Rectal smooth muscle tissue (tissue), 1 donor: ENCODE data around the gene CCKAR.

Source experiments
- H3K27ac ChIP-seq: one replicate; pipeline ENCODE4 v1.7.0; 2013; ENCODE audit warnings: low read depth, low read length, inconsistent platforms
- H3K27me3 ChIP-seq: one replicate; pipeline ENCODE4 v1.7.0; 2013; ENCODE audit warnings: low read length; ENCODE audit not compliant: control insufficient read depth, insufficient read depth
- H3K36me3 ChIP-seq: one replicate; pipeline ENCODE4 v1.7.0; 2013; ENCODE audit warnings: low read length; ENCODE audit not compliant: control insufficient read depth, insufficient read depth
- H3K4me1 ChIP-seq: one replicate; pipeline ENCODE4 v1.7.0; 2013; ENCODE audit warnings: low read length; ENCODE audit not compliant: control insufficient read depth, insufficient read depth
- H3K4me3 ChIP-seq: one replicate; pipeline ENCODE4 v1.7.0; 2013; ENCODE audit warnings: low read length
- H3K9ac ChIP-seq: one replicate; pipeline ENCODE4 v1.7.0; 2013; ENCODE audit warnings: low read length

The CCKAR gene

DNA sequence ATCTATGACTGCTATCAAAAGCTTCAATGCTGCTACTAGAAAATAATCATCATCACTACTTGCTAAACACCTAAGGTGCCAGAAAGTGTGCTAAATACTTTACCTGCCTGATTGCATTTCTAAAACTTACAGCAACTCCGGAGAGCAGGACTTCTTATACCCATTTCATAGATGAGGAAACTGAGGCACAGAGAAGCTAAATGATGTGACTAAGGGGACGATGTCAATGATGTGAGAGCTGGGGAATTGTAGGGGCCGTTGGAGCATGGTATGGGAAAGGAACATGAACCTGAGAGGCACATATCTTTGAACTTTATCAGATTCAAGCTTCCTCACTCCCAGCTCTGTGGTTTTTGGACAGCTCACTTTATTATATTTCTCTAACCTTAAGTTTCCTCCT, 38.7 kb downstream of the CCKAR start:
- Histone ChIP-seq H3K36me3 (no peaks in the 10 kb centered on the region), H3K27ac (no peak overlapping the region), H3K4me1 (peaks cover 8% of the 10 kb centered on the region), H3K4me3 (no peak overlapping the region), H3K27me3 (no peaks in the 10 kb centered on the region), H3K9ac (no peak overlapping the region)

DNA sequence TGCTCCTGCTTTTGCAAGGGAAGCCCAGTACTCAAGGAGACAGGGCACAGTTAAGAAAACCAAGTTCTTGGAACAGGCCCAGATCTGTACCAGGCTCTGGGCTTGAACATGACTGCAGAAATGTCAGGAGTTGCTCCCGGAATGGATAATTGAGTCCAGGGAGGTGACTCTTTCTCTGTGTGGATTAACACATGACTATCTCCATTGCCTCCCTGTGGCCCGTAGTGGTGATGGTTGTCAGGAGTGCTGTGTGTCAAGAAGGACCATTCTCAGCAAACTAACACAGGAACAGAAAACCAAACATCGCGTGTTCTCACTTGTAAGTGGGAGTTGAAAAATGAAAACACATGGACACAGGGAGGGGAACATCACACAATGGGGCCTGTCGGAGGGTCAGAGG, 39.9 kb downstream of the CCKAR start:
- no peaks in the 10 kb centered on the region for H3K36me3 ChIP-seq
- H3K4me3 ChIP-seq: no peak overlapping the region
- H3K27me3 ChIP-seq: no peaks in the 10 kb centered on the region
- peaks cover 8% of the 10 kb centered on the region for H3K4me1 ChIP-seq
- H3K9ac ChIP-seq: no peak overlapping the region
- H3K27ac ChIP-seq: no peak overlapping the region

DNA sequence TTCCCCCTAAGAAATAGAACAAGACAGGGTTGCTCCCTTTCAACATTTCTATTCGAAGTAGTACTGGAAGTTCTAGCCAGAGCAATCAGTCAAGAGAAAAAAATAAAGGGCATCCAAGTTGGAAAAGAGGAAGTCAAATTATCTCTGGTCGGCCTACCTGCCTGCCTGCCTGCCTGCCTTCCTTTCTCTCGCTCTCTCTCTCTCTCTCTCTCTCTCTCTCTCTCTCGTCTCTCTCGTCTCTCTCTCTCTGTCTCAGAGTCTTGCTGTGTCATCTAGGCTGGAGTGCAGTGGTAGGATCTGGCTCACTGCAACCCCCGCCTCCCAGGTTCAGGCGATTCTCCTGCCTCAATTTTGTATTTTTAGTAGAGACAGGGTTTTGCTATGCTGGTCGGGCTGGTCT, 42.9 kb downstream of the CCKAR start:
- Histone ChIP-seq H3K9ac (no peak overlapping the region), H3K27ac (no peak overlapping the region), H3K36me3 (no peaks in the 10 kb centered on the region), H3K4me3 (no peak overlapping the region), H3K27me3 (no peaks in the 10 kb centered on the region), H3K4me1 (peaks cover under 1% of the 10 kb centered on the region)

DNA sequence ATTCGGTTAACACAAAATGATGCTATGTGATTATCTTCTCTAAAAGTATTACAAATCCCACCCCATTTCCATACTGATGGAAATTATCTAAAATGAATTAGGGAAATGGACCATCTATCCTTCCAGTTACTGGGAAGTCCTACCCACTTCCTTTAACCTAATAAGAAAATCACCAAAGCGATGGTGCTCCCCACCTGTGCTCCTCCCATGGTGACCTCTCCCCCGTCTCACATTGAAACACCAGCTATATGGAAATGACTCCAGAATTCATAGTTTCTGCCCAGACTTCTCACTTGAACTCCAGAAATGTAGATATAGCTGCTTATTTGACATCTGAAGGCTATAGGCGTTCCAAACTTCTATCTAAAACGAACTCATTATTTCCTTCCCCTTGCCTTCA, 48.5 kb downstream of the CCKAR start:
- no peak overlapping the region for H3K4me3 ChIP-seq
- H3K36me3 ChIP-seq: no peaks in the 10 kb centered on the region
- peaks cover 12% of the 10 kb centered on the region for H3K4me1 ChIP-seq
- no peak overlapping the region for H3K9ac ChIP-seq
- no peaks in the 10 kb centered on the region for H3K27me3 ChIP-seq
- peak overlapping the region; percentile 9 for H3K27ac ChIP-seq

DNA sequence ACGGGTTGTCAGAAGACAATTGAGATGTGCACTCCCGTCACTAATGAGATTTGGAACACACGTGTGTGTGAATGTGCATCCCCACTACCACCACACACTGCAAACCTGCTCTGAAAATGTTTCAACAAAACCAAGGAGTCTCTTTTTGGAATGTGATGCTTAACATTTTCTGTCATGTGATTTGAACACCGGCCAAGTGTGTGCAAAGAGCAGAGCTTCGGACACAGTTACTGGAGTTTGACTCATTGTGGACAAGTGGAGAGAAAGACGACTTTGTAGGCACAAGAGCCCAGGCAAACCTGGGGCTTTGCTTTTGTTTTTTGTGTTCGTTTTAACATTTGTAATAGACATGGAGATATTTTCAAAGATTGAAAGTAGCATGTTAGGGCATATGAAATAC, 49.2 kb downstream of the CCKAR start:
- Histone ChIP-seq H3K9ac (no peak overlapping the region), H3K36me3 (no peaks in the 10 kb centered on the region), H3K27me3 (no peaks in the 10 kb centered on the region), H3K27ac (peak overlapping the region; percentile 40), H3K4me3 (no peak overlapping the region), H3K4me1 (peaks cover 14% of the 10 kb centered on the region)

DNA sequence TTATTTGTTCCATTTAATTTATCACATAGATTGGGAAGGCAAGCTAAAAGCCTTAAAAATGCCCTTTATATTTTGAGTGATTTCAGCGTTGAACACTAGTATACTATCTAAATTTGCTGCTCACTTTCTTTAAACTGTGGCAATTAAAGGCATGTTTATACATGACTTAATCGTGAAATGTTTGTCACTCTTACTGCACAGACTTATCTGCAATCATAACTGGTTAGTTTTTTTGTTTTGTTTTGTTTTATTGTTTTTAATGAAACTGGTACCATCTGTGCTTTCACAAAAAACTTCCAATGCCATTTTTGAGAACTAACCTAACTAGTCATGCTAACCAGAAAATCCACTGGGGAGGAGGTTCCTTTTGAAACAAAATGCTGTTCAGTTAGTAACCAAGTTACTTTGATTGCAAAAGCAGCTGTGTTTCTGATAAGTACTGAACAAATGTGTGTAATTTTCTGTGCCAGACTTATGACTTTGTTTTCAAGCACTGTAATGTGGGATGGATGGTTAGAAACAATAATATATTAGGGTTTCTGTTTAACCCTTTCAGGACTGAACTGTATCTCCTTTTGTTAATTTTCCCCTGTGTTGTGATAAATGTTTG, 56.1 kb downstream of the CCKAR start:
- no peaks in the 10 kb centered on the region for H3K27me3 ChIP-seq
- no peaks in the 10 kb centered on the region for H3K36me3 ChIP-seq

DNA sequence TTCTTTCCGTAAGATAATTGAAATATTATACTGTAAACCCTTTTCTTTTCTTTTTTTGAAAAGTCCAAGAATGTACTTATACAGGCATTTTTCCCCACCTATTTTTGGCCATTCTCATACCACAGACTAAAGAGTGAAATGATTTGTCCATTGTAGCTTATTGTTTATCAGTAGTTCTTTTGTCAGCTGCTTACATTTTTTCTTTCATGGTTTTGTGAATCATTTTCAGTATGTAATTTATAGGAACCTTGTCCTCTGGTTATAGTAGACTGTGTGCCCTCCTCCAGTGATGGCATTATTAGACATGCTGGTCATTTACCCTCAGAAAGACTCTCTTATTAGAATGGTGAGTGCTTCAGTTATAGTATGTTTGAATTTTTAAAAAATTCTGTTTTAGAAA, 56.7 kb downstream of the CCKAR start:
- no peaks in the 10 kb centered on the region for H3K36me3 ChIP-seq
- H3K4me3 ChIP-seq: no peak overlapping the region
- H3K4me1 ChIP-seq: peaks cover 24% of the 10 kb centered on the region
- no peak overlapping the region for H3K27ac ChIP-seq
- no peaks in the 10 kb centered on the region for H3K27me3 ChIP-seq
- no peak overlapping the region for H3K9ac ChIP-seq

More for the DNA sequence above, 56.1 kb downstream of the CCKAR start:
- H3K27ac ChIP-seq: no peak overlapping the region
- H3K4me1 ChIP-seq: peaks cover 24% of the 10 kb centered on the region
- H3K4me3 ChIP-seq: no peak overlapping the region
- no peak overlapping the region for H3K9ac ChIP-seq

DNA sequence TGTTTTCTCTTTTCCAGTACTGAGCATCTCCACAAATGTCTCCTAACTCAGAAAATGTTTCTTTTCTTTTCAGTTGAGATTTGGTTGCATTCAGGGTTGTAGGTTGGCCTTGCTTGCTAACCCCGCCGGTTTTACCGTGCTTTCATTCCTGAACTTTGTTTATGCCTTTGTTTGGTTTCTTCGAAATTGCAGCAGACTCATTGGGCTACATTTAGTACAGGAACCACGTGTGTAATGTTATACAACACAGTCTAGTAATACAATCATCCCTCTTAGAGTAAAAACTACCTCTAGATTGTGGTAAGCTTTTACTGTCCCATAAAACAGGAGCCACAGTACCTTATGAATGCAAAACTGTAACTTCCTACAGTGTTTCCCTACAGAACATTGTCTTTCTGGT, 57.9 kb downstream of the CCKAR start:
- no peak overlapping the region for H3K4me3 ChIP-seq
- H3K36me3 ChIP-seq: no peaks in the 10 kb centered on the region
- no peak overlapping the region for H3K27ac ChIP-seq
- H3K4me1 ChIP-seq: peaks cover 24% of the 10 kb centered on the region
- H3K27me3 ChIP-seq: no peaks in the 10 kb centered on the region
- H3K9ac ChIP-seq: no peak overlapping the region

DNA sequence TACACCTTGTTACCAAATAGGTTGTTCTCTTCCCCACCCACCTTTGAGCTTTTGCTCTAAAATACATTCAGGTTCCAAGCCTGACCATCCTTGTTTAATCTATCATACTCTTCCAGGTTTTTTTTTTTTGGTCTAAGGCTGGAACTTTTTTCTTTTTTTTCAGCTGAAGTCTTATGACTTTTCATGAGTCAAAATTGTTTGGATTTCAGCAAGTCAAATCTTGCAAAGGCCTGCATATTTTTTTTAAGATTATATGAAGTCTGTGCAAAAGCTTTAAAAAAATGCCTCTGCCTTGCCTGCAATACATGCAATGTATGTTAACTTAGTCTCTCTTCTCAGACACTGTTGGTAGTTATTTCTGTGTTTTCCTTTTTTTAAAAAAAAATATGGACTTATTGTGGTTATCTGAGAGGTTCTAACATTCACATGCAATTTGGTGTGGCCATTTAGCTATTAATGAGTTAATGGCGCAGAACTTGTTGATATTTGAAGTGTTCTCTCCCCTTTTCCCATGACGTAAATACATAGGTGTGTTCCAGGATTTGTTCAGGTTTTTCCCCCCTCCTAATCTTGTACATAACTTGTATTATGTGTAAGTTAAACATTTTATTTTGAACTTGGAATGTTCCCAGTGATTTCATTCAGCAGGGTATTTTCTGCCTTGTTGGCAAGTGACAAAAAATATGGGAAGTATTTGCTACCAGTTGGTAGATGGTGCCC, 58.7 kb downstream of the CCKAR start:
- Histone ChIP-seq H3K4me3 (no peak overlapping the region), H3K4me1 (peaks cover 24% of the 10 kb centered on the region), H3K27ac (no peak overlapping the region), H3K36me3 (no peaks in the 10 kb centered on the region), H3K27me3 (no peaks in the 10 kb centered on the region), H3K9ac (no peak overlapping the region)
